SU-DHL-6 (cell line): ENCODE results near the gene DLG2.

Experiments used
- CTCF ChIP-seq: fragments of 200-600 bp; sonication (generic); IDR thresholded peaks from one replicate; pipeline ENCODE4 v1.5.1; 2017; ENCODE audit warnings: antibody characterized with exemption, mild to moderate bottlenecking, low read length, moderate library complexity; ENCODE audit not compliant: insufficient read depth, poor library complexity, severe bottlenecking
- EZH2phosphoT487 ChIP-seq: fragments of 200-600 bp; sonication (generic), shearing (Covaris generic); conservative IDR thresholded peaks from 2 replicates; pipeline ENCODE4 v1.6.1; 2018; ENCODE audit warnings: mild to moderate bottlenecking, antibody characterized with exemption, low read length, moderate library complexity, mixed read lengths

- TF ChIP-seq CTCF (no peak), EZH2phosphoT487 (no peak)
Observed at GRCh38 chr11:85414175-85414574, 213.0 kb downstream of the DLG2 start.
